Activated naive CD8-positive, alpha-beta T cell (primary cell): ENCODE measurements around the gene PRRX1.

Source experiments
- H3K27ac Mint-ChIP-seq: one replicate; pipeline ENCODE4 v1.8.0; 2021; ENCODE audit warnings: mixed read lengths
- H3K27me3 Mint-ChIP-seq: one replicate; pipeline ENCODE4 v1.8.0; 2021; ENCODE audit warnings: mixed read lengths
- H3K36me3 Mint-ChIP-seq: one replicate; pipeline ENCODE4 v1.8.0; 2021; ENCODE audit warnings: mixed read lengths
- H3K4me1 Mint-ChIP-seq: one replicate; pipeline ENCODE4 v1.8.0; 2021; ENCODE audit warnings: low read depth, mixed read lengths
- H3K4me3 Mint-ChIP-seq: one replicate; pipeline ENCODE4 v1.8.0; 2021; ENCODE audit warnings: mild to moderate bottlenecking, mixed read lengths
- H3K9me3 Mint-ChIP-seq: one replicate; pipeline ENCODE4 v1.8.0; 2021; ENCODE audit warnings: low read depth, mixed read lengths

Gene PRRX1

GRCh38 chr1:170735366-170736263 is 71.7 kb downstream of the PRRX1 start:
- no peaks in the 10 kb centered on the region for H3K36me3 Mint-ChIP-seq
- no peaks in the 10 kb centered on the region for H3K4me1 Mint-ChIP-seq
- H3K9me3 Mint-ChIP-seq = no peaks in the 10 kb centered on the region
- H3K4me3 Mint-ChIP-seq = no peak overlapping the region
- H3K27me3 Mint-ChIP-seq = peaks cover 18% of the 10 kb centered on the region
- H3K27ac Mint-ChIP-seq = no peak overlapping the region

- H3K4me3 Mint-ChIP-seq = no peak overlapping the region
- peaks cover 14% of the 10 kb centered on the region for H3K27me3 Mint-ChIP-seq
- H3K27ac Mint-ChIP-seq = no peak overlapping the region
- no peaks in the 10 kb centered on the region for H3K9me3 Mint-ChIP-seq
- H3K4me1 Mint-ChIP-seq = no peaks in the 10 kb centered on the region
- no peaks in the 10 kb centered on the region for H3K36me3 Mint-ChIP-seq
Measured at GRCh38 chr1:170739803-170740202, 75.9 kb downstream of the PRRX1 start.

GRCh38 chr1:170741678-170742077 is 77.7 kb downstream of the PRRX1 start:
- Mint-ChIP-seq H3K4me3 (no peak overlapping the region), H3K27ac (no peak overlapping the region), H3K36me3 (no peaks in the 10 kb centered on the region), H3K27me3 (peaks cover 12% of the 10 kb centered on the region), H3K9me3 (no peaks in the 10 kb centered on the region), H3K4me1 (no peaks in the 10 kb centered on the region)

GRCh38 chr1:170742600-170742999 is 78.7 kb downstream of the PRRX1 start:
- no peaks in the 10 kb centered on the region for H3K4me1 Mint-ChIP-seq
- no peaks in the 10 kb centered on the region for H3K36me3 Mint-ChIP-seq
- H3K27ac Mint-ChIP-seq = no peak overlapping the region
- no peaks in the 10 kb centered on the region for H3K9me3 Mint-ChIP-seq
- H3K27me3 Mint-ChIP-seq = peaks cover 7% of the 10 kb centered on the region
- H3K4me3 Mint-ChIP-seq = no peak overlapping the region

DNA sequence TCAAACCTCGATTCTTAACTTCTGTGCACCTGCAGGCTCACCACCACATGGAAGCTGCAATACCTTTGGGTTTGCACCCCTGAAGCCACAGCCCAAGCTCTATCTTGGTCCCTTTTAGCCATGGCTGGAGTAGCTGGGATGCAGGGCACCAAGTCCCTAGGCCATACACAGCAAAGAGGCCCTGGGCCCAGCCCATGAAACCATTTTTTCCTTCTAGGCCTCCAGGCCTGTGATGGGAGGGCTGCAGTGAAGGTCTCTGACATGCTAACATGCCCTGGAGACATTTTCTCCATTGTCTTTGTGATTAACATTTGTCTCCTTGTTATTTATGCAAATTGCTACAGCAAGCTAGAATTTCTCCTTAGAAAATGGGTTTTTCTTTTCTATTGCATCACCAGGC is 79.2 kb downstream of the PRRX1 start:
- no peaks in the 10 kb centered on the region for H3K9me3 Mint-ChIP-seq
- no peak overlapping the region for H3K27ac Mint-ChIP-seq
- H3K27me3 Mint-ChIP-seq = peaks cover 7% of the 10 kb centered on the region
- H3K4me3 Mint-ChIP-seq = no peak overlapping the region
- H3K36me3 Mint-ChIP-seq = no peaks in the 10 kb centered on the region
- H3K4me1 Mint-ChIP-seq = no peaks in the 10 kb centered on the region

GRCh38 chr1:170749549-170749948 is 85.6 kb downstream of the PRRX1 start:
- Mint-ChIP-seq H3K4me3 (no peak overlapping the region), H3K36me3 (no peaks in the 10 kb centered on the region), H3K27ac (no peak overlapping the region), H3K27me3 (peaks cover 7% of the 10 kb centered on the region), H3K4me1 (no peaks in the 10 kb centered on the region), H3K9me3 (no peaks in the 10 kb centered on the region)

DNA sequence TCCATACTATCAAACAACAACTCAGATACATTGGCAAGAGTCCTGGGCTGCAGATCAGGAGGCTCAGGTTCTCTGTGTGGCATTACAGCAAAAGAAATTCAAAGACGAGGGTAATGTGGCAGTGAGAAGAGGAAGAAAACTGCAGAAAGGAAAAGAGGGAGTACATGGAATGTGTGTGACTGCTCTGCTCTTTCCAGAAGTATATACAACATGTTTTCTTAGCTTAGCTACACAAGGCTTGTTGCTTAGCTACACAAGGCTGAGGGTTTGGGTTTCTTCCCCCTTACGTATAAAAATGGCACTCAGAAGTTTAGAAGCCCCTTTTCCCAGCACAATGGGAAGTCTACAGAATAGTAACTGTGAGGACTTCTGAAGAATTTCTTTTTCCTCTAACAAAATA is 86.0 kb downstream of the PRRX1 start:
- H3K4me1 Mint-ChIP-seq = no peaks in the 10 kb centered on the region
- H3K27me3 Mint-ChIP-seq = peaks cover 7% of the 10 kb centered on the region
- H3K27ac Mint-ChIP-seq = no peak overlapping the region
- no peak overlapping the region for H3K4me3 Mint-ChIP-seq
- H3K9me3 Mint-ChIP-seq = no peaks in the 10 kb centered on the region
- H3K36me3 Mint-ChIP-seq = no peaks in the 10 kb centered on the region

DNA sequence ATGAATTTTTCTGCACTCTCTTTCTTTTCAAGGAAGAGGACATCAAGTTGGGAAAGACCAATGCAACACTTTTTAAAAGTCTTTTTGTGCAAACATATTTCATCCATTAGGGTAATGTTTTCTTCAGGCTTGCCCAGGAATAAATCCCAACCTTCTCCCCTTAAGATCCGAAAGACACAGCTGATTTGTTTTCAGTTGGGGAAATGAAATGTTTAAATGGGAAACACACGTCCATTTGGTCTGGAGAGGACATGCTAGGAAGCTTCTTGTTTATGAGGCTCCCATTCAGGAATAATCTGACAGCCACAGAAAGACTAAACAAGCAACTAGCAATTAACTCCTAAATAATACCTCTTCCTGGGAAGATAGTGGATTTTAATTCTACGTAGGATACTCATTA is 91.9 kb downstream of the PRRX1 start:
- Mint-ChIP-seq H3K9me3 (no peaks in the 10 kb centered on the region), H3K36me3 (no peaks in the 10 kb centered on the region), H3K27ac (no peak overlapping the region), H3K27me3 (peaks cover 2% of the 10 kb centered on the region), H3K4me1 (no peaks in the 10 kb centered on the region), H3K4me3 (no peak overlapping the region)

GRCh38 chr1:170758992-170759391 is 95.1 kb downstream of the PRRX1 start:
- Mint-ChIP-seq H3K4me3 (no peak overlapping the region), H3K36me3 (no peaks in the 10 kb centered on the region), H3K27me3 (peaks cover 7% of the 10 kb centered on the region), H3K9me3 (no peaks in the 10 kb centered on the region), H3K27ac (no peak overlapping the region), H3K4me1 (no peaks in the 10 kb centered on the region)

GRCh38 chr1:170765279-170765678 is 101.3 kb downstream of the PRRX1 start:
- H3K36me3 Mint-ChIP-seq = no peaks in the 10 kb centered on the region
- H3K4me3 Mint-ChIP-seq = no peak overlapping the region
- peaks cover 9% of the 10 kb centered on the region for H3K27me3 Mint-ChIP-seq
- H3K9me3 Mint-ChIP-seq = no peaks in the 10 kb centered on the region
- no peak overlapping the region for H3K27ac Mint-ChIP-seq
- no peaks in the 10 kb centered on the region for H3K4me1 Mint-ChIP-seq

DNA sequence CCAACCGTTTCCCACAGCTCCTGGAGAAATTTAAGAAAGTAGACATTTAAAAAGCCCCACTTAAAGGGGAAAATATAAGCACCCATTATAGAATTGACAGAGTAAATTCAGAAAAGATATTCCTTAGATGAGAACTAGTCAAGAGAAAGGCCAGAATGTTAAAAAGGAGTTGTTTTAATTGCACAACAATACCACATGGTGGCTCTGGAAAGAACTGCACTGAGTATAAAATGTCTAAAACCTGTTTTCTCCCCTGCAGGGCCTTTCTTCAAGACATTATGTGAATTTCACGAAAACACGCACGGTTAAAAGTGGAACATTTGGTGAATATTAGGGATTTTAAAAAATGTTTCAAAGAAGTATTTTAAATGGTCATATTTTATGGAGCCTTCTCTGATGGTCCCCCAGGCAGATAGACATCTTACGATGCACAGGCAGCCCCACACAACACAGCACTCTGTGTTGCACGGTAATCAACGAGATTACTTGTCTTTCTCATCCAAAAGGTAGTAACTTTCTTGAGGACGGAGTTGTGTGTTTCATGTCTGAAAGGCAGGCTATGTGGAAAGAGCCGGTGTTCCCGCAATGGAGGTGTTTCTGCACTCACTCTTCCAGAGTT is 101.9 kb downstream of the PRRX1 start:
- Mint-ChIP-seq H3K4me1 (no peaks in the 10 kb centered on the region), H3K36me3 (no peaks in the 10 kb centered on the region), H3K27ac (no peak overlapping the region), H3K27me3 (peaks cover 9% of the 10 kb centered on the region), H3K9me3 (no peaks in the 10 kb centered on the region), H3K4me3 (no peak overlapping the region)

- H3K36me3 Mint-ChIP-seq = no peaks in the 10 kb centered on the region
- peaks cover 3% of the 10 kb centered on the region for H3K27me3 Mint-ChIP-seq
- no peak overlapping the region for H3K27ac Mint-ChIP-seq
- H3K4me1 Mint-ChIP-seq = no peaks in the 10 kb centered on the region
- no peak overlapping the region for H3K4me3 Mint-ChIP-seq
- no peaks in the 10 kb centered on the region for H3K9me3 Mint-ChIP-seq
Measured at GRCh38 chr1:170768929-170769328, 105.0 kb downstream of the PRRX1 start.

GRCh38 chr1:170769691-170770090 is 105.8 kb downstream of the PRRX1 start:
- H3K27me3 Mint-ChIP-seq = peaks cover 3% of the 10 kb centered on the region
- no peak overlapping the region for H3K27ac Mint-ChIP-seq
- no peaks in the 10 kb centered on the region for H3K9me3 Mint-ChIP-seq
- no peaks in the 10 kb centered on the region for H3K36me3 Mint-ChIP-seq
- no peaks in the 10 kb centered on the region for H3K4me1 Mint-ChIP-seq
- no peak overlapping the region for H3K4me3 Mint-ChIP-seq

DNA sequence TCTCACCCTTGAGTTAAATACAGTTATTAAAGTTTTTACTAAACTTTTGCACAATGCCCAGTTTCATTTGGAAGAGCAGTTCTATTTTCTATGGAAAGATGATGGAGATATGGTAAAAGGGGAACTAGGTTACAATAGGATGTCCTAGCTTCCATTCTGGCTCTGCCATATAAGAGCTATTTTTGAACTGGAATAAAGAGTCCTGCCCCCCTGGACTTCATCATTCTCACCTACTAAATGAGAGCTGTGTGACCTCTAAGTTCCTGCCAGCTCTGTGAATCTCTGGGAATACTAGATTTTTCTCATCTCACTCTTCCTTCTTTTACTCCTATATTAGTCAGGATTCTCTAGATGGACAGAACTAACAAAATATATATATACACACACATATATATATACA is 106.3 kb downstream of the PRRX1 start:
- no peak overlapping the region for H3K4me3 Mint-ChIP-seq
- H3K27ac Mint-ChIP-seq = no peak overlapping the region
- H3K36me3 Mint-ChIP-seq = no peaks in the 10 kb centered on the region
- H3K4me1 Mint-ChIP-seq = no peaks in the 10 kb centered on the region
- H3K27me3 Mint-ChIP-seq = peaks cover 3% of the 10 kb centered on the region
- H3K9me3 Mint-ChIP-seq = no peaks in the 10 kb centered on the region

DNA sequence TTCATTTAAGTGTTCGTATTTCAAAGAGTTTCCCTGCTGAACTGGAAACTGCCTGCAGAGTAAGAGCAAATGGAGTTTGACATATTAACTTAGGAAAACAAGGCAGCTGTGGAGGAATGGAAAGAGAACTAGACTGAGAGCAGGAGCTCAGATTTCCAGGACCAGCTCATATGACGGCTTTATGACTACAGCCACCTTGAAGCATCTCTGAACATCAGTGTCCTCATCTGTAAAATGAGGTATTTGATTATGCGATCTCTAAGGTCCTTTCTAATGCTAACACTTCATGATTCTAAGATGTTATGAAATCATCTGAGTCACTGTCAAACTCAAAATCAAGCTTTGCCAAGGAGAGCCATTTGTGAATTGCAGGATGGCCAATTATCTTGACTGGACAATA is 112.3 kb downstream of the PRRX1 start:
- H3K36me3 Mint-ChIP-seq = no peaks in the 10 kb centered on the region
- no peak overlapping the region for H3K27ac Mint-ChIP-seq
- no peaks in the 10 kb centered on the region for H3K4me1 Mint-ChIP-seq
- H3K9me3 Mint-ChIP-seq = peaks cover 5% of the 10 kb centered on the region
- H3K4me3 Mint-ChIP-seq = no peak overlapping the region
- no peaks in the 10 kb centered on the region for H3K27me3 Mint-ChIP-seq

- Mint-ChIP-seq H3K4me3 (no peak overlapping the region), H3K9me3 (peaks cover 5% of the 10 kb centered on the region), H3K27ac (no peak overlapping the region), H3K4me1 (no peaks in the 10 kb centered on the region), H3K27me3 (no peaks in the 10 kb centered on the region), H3K36me3 (no peaks in the 10 kb centered on the region)
Measured at GRCh38 chr1:170776777-170777176, 112.8 kb downstream of the PRRX1 start.
